Upper lobe of left lung (tissue), 4 donors: ENCODE measurements around the gene PREPL.

Experiments
- CTCF ChIP-seq, 6 experiments: fragments of 450-650 bp in 4 of 6; fragments of 200-600 bp in 2 of 6; sonication (generic) in 2 of 6; IDR thresholded peaks; one replicate each; pipeline ENCODE4 v1.5.1; 2016 to 2019; ENCODE audit warnings: antibody characterized with exemption in 6 of 6
- POLR2A ChIP-seq, 4 donors: fragments of 450-650 bp; IDR thresholded peaks; one replicate each; pipeline ENCODE4 v1.5.1; 2016 to 2017; ENCODE audit warnings: antibody characterized with exemption in 4 of 4, mild to moderate bottlenecking in 2 of 4
- POLR2AphosphoS5 ChIP-seq, 2 donors: sonication (generic); formaldehyde crosslinking; IDR thresholded peaks; one replicate each; pipeline ENCODE4 v1.5.1; 2017; ENCODE audit warnings: antibody characterized with exemption in 2 of 2

- TF ChIP-seq POLR2AphosphoS5 (IDR thresholded peaks at IDR 0.05) (no peak), CTCF (IDR thresholded peaks at IDR 0.05) (no peak), POLR2A (IDR thresholded peaks at IDR 0.05) (no peak)
Measured at GRCh38 chr2:44348400-44348799, 12.9 kb downstream of the PREPL start.
